Activated gamma-delta T cell treated with Interleukin-2 at 50 U/mL for 16 hours (primary cell): Measurements from ENCODE around the gene MUC13.

Source experiments
- DNase-seq: peaks from one replicate; pipeline ENCODE4 v3.0.0-alpha.2; 2020

The MUC13 gene

DNA sequence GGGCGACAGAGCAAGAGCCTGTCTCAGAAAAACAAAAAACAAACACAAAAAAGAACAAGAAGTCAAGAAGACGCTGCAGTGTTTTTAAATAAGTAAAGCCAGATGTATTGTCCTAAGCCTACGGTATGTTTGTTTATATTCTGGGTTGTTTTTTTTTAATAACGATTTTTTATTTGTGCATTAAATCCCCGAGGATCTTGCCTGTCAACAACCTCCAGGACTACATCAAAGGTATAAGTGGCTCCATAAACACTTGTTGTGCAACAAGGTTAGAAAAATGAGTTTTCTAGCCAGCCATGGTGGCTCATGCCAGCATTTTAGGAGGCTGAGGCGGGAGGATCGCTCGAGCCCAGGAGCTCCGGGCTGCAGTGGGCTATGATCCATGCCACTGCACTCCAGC lies 73.5 kb downstream of the MUC13 start:
- no peak for DNase-seq

DNA sequence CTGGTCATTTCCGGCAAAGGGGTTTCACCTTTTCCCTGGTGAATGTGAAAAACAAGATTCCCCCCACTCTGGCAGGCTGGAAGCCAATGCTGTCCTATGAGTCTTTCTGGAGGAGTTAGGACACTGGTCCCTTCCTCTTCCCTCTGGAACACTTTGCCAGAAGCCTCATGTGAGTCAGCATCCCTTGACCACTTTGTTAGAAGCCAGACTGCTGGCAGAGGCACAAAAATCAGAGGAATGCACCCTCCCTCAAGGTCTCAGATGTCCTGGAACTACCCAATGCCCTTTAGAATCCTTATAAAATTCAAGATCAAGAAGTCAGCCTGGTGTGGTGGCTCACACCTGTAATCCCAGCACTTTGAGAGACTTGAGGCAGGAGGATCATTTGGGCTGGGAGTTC lies 74.0 kb downstream of the MUC13 start:
- no peak for DNase-seq

- DNase-seq, result no peak
Measured at GRCh38 chr3:124859025-124859424, 75.5 kb downstream of the MUC13 start.

DNA sequence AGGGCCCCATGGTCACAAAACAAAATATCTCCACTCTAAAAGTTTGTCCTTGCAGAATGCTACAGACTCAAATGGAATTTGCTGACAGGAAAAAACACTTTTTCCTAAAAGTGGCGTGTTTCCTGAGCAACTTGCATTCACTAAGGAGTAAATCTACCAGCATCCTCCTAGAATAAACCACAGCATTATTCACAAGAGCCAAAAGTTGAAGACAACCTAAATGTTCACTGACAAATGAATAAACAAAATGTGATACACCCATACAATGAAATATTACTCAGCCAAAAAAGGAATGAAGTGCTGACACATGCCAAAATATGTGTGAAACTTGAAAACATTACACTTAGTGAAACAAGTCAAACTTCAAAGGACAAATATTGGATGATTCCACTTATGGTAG lies 76.3 kb downstream of the MUC13 start:
- no peak for DNase-seq

DNA sequence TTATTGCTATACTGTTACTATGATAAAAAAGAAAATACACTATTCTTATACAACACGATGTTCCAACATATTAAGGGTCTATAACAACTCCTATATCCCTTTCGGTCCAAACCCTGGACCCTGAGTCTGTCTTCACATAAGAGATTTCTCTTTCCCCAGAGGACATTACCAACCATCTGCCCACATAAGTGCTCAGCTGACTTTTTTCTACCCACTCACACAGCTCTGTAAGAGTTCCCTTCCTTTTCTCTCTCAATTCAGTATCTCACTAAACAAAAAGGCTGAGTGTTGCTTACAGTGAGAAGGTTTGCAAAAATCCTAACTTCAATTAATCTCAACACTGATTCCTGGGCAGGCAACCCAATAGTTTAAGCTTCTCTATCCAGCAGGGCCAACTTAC lies 77.9 kb downstream of the MUC13 start:
- DNase-seq, result no peak
